Mesenchymal stem cell (in vitro differentiated cells and primary cell): ENCODE results near the gene EXOSC7.
"Not testable (repeated sequence)": the region's sequence is repeated elsewhere in the genome, so short reads cannot be mapped to it uniquely, and the experiment has no call there.

Experiments used
- DNase-seq: peaks from one replicate; pipeline ENCODE4 v3.0.0-alpha.2; 2013
- H2AFZ ChIP-seq: one replicate; pipeline ENCODE4 v1.6.1; 2013; ENCODE audit warnings: low read depth, mild to moderate bottlenecking, control low read depth, inconsistent platforms, low read length, moderate library complexity
- H2AK5ac ChIP-seq: 2 replicates; pipeline ENCODE4 v1.6.1; 2013; ENCODE audit warnings: low read length, moderate library complexity, mild to moderate bottlenecking, inconsistent platforms; ENCODE audit not compliant: severe bottlenecking
- H2BK120ac ChIP-seq: one replicate; pipeline ENCODE4 v1.6.1; 2013; ENCODE audit warnings: low read depth, mild to moderate bottlenecking, inconsistent platforms, low read length, moderate library complexity
- H2BK12ac ChIP-seq, 2 experiments: one replicate each; pipeline ENCODE4 v1.6.1; 2013; ENCODE audit warnings: inconsistent platforms in 2 of 2, low read length in 2 of 2, mild to moderate bottlenecking in 2 of 2, moderate library complexity in 2 of 2, control low read depth in 1 of 2
- H2BK15ac ChIP-seq: one replicate; pipeline ENCODE4 v1.6.1; 2013; ENCODE audit warnings: mild to moderate bottlenecking, low read depth, inconsistent platforms; ENCODE audit not compliant: poor library complexity, severe bottlenecking
- H2BK5ac ChIP-seq: 2 replicates; pipeline ENCODE4 v1.6.1; 2013; ENCODE audit warnings: low read depth, mild to moderate bottlenecking, low read length, control low read depth, inconsistent platforms; ENCODE audit not compliant: poor library complexity, severe bottlenecking
- H3K14ac ChIP-seq, 2 experiments: one replicate each; pipeline ENCODE4 v1.6.1; 2013; ENCODE audit warnings: inconsistent platforms in 2 of 2, low read length in 2 of 2, control low read depth in 1 of 2, mild to moderate bottlenecking in 1 of 2, moderate library complexity in 1 of 2
- H3K18ac ChIP-seq, 2 experiments: one replicate each; pipeline ENCODE4 v1.6.1; 2013; ENCODE audit warnings: inconsistent platforms in 2 of 2, low read length in 2 of 2, control low read depth in 1 of 2, low read depth in 1 of 2, mild to moderate bottlenecking in 1 of 2
- H3K23ac ChIP-seq, 2 experiments: one replicate each; pipeline ENCODE4 v1.6.1; 2013; ENCODE audit warnings: inconsistent platforms in 2 of 2, low read length in 2 of 2, mild to moderate bottlenecking in 2 of 2, moderate library complexity in 2 of 2, control low read depth in 1 of 2
- H3K27ac ChIP-seq: 2 replicates; pipeline ENCODE4 v1.5.1; 2013; ENCODE audit warnings: mild to moderate bottlenecking, moderate library complexity, low read length, control low read depth, inconsistent platforms; ENCODE audit not compliant: poor library complexity, severe bottlenecking
- H3K27me3 ChIP-seq, 2 experiments: 2 replicates each; pipeline versions ENCODE4 v1.6.1 to v1.7.0; 2013; ENCODE audit warnings: low read length in 2 of 2, mild to moderate bottlenecking in 2 of 2, moderate library complexity in 2 of 2, control low read depth in 1 of 2, inconsistent platforms in 1 of 2; ENCODE audit not compliant: control insufficient read depth in 1 of 2, insufficient read depth in 1 of 2
- H3K36me3 ChIP-seq, 2 experiments: 2 replicates each; pipeline versions ENCODE4 v1.6.1 to v1.7.0; 2013; ENCODE audit warnings: low read length in 2 of 2, control low read depth in 1 of 2, inconsistent platforms in 1 of 2, low read depth in 1 of 2, mild to moderate bottlenecking in 1 of 2; ENCODE audit not compliant: insufficient read depth in 2 of 2, control insufficient read depth in 1 of 2
- H3K4ac ChIP-seq, 2 experiments: one replicate each; pipeline ENCODE4 v1.6.1; 2013; ENCODE audit warnings: inconsistent platforms in 2 of 2, low read length in 2 of 2, mild to moderate bottlenecking in 2 of 2, moderate library complexity in 2 of 2, control low read depth in 1 of 2, low read depth in 1 of 2
- H3K4me1 ChIP-seq: 2 replicates; pipeline ENCODE4 v1.6.1; 2013; ENCODE audit warnings: low read depth, low read length, control low read depth; ENCODE audit not compliant: control insufficient read depth, insufficient read depth
- H3K4me2 ChIP-seq: 2 replicates; pipeline ENCODE4 v1.6.1; 2013; ENCODE audit warnings: low read length, mild to moderate bottlenecking, inconsistent platforms; ENCODE audit not compliant: poor library complexity, severe bottlenecking
- H3K4me3 ChIP-seq, 2 experiments: 2 replicates each; pipeline versions ENCODE4 v1.5.1 to v1.7.0; 2013; ENCODE audit warnings: low read length in 2 of 2, mild to moderate bottlenecking in 2 of 2, control low read depth in 1 of 2, low read depth in 1 of 2; ENCODE audit not compliant: insufficient read depth in 1 of 2
- H3K79me1 ChIP-seq: replicated peaks from 2 replicates; pipeline ENCODE4 v1.6.1; 2013; ENCODE audit warnings: mild to moderate bottlenecking, control low read depth, low read length, inconsistent platforms; ENCODE audit not compliant: poor library complexity, severe bottlenecking
- H3K9ac ChIP-seq: 2 replicates; pipeline ENCODE4 v1.7.0; 2013; ENCODE audit warnings: mild to moderate bottlenecking, low read length, moderate library complexity
- H3K9me3 ChIP-seq: 2 replicates; pipeline ENCODE4 v1.7.0; 2013; ENCODE audit warnings: mild to moderate bottlenecking, low read length; ENCODE audit not compliant: control insufficient read depth
- H4K8ac ChIP-seq: one replicate; pipeline ENCODE4 v1.6.1; 2013; ENCODE audit warnings: inconsistent platforms, mild to moderate bottlenecking, low read length, moderate library complexity
- H4K91ac ChIP-seq: one replicate; pipeline ENCODE4 v1.6.1; 2013; ENCODE audit warnings: mild to moderate bottlenecking, low read length, inconsistent platforms
- WGBS: methylation state at CpG from one replicate; pipeline ENCODE4 v1.1.7; 2013; ENCODE audit warnings: mixed read lengths; 5-methylcytosine and 5-hydroxymethylcytosine counted together

The EXOSC7 gene

GRCh38 chr3:44982817-44983216, 6.8 kb downstream of the EXOSC7 start:
- H2BK5ac ChIP-seq, result no peak overlapping the region
- no peak overlapping the region for H3K4me2 ChIP-seq
- H3K9me3 ChIP-seq, result no peaks in the 10 kb centered on the region
- H2AFZ ChIP-seq, result no peak overlapping the region
- peaks cover 2% of the 10 kb centered on the region for H3K4me1 ChIP-seq
- H2BK15ac ChIP-seq, result no peak overlapping the region
- H3K27ac ChIP-seq, result no peak overlapping the region
- H2AK5ac ChIP-seq, result no peak overlapping the region
- no peak overlapping the region for H4K8ac ChIP-seq
- H3K79me1 ChIP-seq, result peaks cover 37% of the 10 kb centered on the region
- no peak overlapping the region for H2BK120ac ChIP-seq
- no peak overlapping the region for H4K91ac ChIP-seq
- H3K23ac ChIP-seq, result no peak overlapping the region
- DNase-seq, result no peak
- 97% methylated on average over 3 of the region's 3 CpGs for WGBS
- H3K9ac ChIP-seq, result no peak overlapping the region
- H3K27me3 ChIP-seq, result no peaks in the 10 kb centered on the region
- no peak overlapping the region for H3K14ac ChIP-seq
- H2BK12ac ChIP-seq, result no peak overlapping the region
- H3K18ac ChIP-seq, result no peak overlapping the region
- peaks cover 2 to 7% of the 10 kb centered on the region in 2 experiments for H3K36me3 ChIP-seq
- H3K4ac ChIP-seq, result no peak overlapping the region
- H3K4me3 ChIP-seq, result no peak overlapping the region

- no peak overlapping the region for H4K91ac ChIP-seq
- no peak overlapping the region for H2BK12ac ChIP-seq
- no peak overlapping the region for H2AFZ ChIP-seq
- no peak overlapping the region for H3K9ac ChIP-seq
- H2BK5ac ChIP-seq, result no peak overlapping the region
- H3K79me1 ChIP-seq, result peaks cover 36% of the 10 kb centered on the region
- no peak for DNase-seq
- no peak overlapping the region for H4K8ac ChIP-seq
- no peak overlapping the region for H3K23ac ChIP-seq
- H3K4me1 ChIP-seq, result peaks cover 2% of the 10 kb centered on the region
- no peaks in the 10 kb centered on the region for H3K27me3 ChIP-seq
- H2BK15ac ChIP-seq, result no peak overlapping the region
- H3K9me3 ChIP-seq, result no peaks in the 10 kb centered on the region
- H3K36me3 ChIP-seq, result peaks cover 2 to 7% of the 10 kb centered on the region in 2 experiments
- H3K4ac ChIP-seq, result no peak overlapping the region
- H3K27ac ChIP-seq, result no peak overlapping the region
- H3K14ac ChIP-seq, result no peak overlapping the region
- 90% methylated on average over 1 of the region's 1 CpG for WGBS
- no peak overlapping the region for H3K4me3 ChIP-seq
- no peak overlapping the region for H2AK5ac ChIP-seq
- no peak overlapping the region for H3K4me2 ChIP-seq
- H2BK120ac ChIP-seq, result no peak overlapping the region
- H3K18ac ChIP-seq, result no peak overlapping the region
Measured at GRCh38 chr3:44983484-44983941, 7.5 kb downstream of the EXOSC7 start.

GRCh38 chr3:44984335-44984734, 8.3 kb downstream of the EXOSC7 start:
- WGBS, result 100% methylated on average over 1 of the region's 2 CpGs

GRCh38 chr3:44986330-44986729, 10.3 kb downstream of the EXOSC7 start:
- H2BK120ac ChIP-seq, H4K91ac ChIP-seq, H3K27me3 ChIP-seq, H3K23ac ChIP-seq, H2AK5ac ChIP-seq, H2BK12ac ChIP-seq, H3K9ac ChIP-seq, H3K4ac ChIP-seq, H3K18ac ChIP-seq, H3K9me3 ChIP-seq, H4K8ac ChIP-seq, H3K4me1 ChIP-seq, H3K4me2 ChIP-seq, H2BK5ac ChIP-seq, H3K4me3 ChIP-seq, H2AFZ ChIP-seq, H2BK15ac ChIP-seq, H3K27ac ChIP-seq, H3K14ac ChIP-seq, DNase-seq: not testable (repeated sequence)
- Histone ChIP-seq H3K79me1 (peaks cover 47% of the 10 kb centered on the region), H3K36me3 (peaks cover 14 to 21% of the 10 kb centered on the region in 2 experiments)
- 98% methylated on average over 14 of the region's 14 CpGs for WGBS

More at GRCh38 chr3:44984335-44984734, 8.3 kb downstream of the EXOSC7 start:
- Histone ChIP-seq H2BK120ac (no peak overlapping the region), H3K4me2 (no peak overlapping the region), H2AK5ac (no peak overlapping the region), H3K27me3 (no peaks in the 10 kb centered on the region), H4K8ac (no peak overlapping the region), H3K9me3 (no peaks in the 10 kb centered on the region), H3K18ac (no peak overlapping the region), H4K91ac (no peak overlapping the region), H3K79me1 (peaks cover 39% of the 10 kb centered on the region), H3K4me3 (no peak overlapping the region), H3K27ac (no peak overlapping the region), H2BK15ac (no peak overlapping the region), H3K14ac (no peak overlapping the region), H3K9ac (no peak overlapping the region), H2AFZ (no peak overlapping the region), H3K4ac (no peak overlapping the region), H2BK12ac (no peak overlapping the region), H2BK5ac (no peak overlapping the region), H3K36me3 (peaks cover 5 to 7% of the 10 kb centered on the region in 2 experiments), H3K4me1 (peaks cover 3% of the 10 kb centered on the region), H3K23ac (no peak overlapping the region)
- DNase-seq, result no peak
